RWPE2 (cell line): ENCODE data around the gene TSPAN18.

Experiments used
- ATAC-seq: fragments of 200-7000 bp; cut with Tn5 transposase; 3 replicates; pipeline ENCODE4 v1.9.1; 2021; ENCODE audit warnings: low read depth
- DNase-seq: peaks from one replicate; pipeline ENCODE4 v3.0.0-alpha.2; 2020; ENCODE audit warnings: low spot score
- H3K27ac ChIP-seq: fragments of 450-650 bp; 2 replicates; pipeline ENCODE4 v1.5.1; 2017; ENCODE audit warnings: mild to moderate bottlenecking; ENCODE audit not compliant: poor library complexity, severe bottlenecking
- H3K27me3 ChIP-seq: fragments of 250-450 bp; sonication (Bioruptor Pico); 2 replicates; pipeline ENCODE4 v1.5.1; 2021; ENCODE audit warnings: mild to moderate bottlenecking, moderate library complexity; ENCODE audit not compliant: insufficient read depth, poor library complexity, severe bottlenecking
- H3K36me3 ChIP-seq: fragments of 250-450 bp; sonication (Bioruptor Pico); 2 replicates; pipeline ENCODE4 v1.5.1; 2020; ENCODE audit warnings: low read depth, mild to moderate bottlenecking, moderate library complexity
- H3K4me1 ChIP-seq: fragments of 250-450 bp; sonication (Bioruptor Pico); 2 replicates; pipeline ENCODE4 v1.5.1; 2021; ENCODE audit warnings: mild to moderate bottlenecking, moderate library complexity; ENCODE audit not compliant: insufficient read depth, poor library complexity, severe bottlenecking
- H3K4me3 ChIP-seq: fragments of 250-450 bp; sonication (Bioruptor Pico); 2 replicates; pipeline ENCODE4 v1.5.1; 2021; ENCODE audit warnings: mild to moderate bottlenecking, moderate library complexity; ENCODE audit not compliant: severe bottlenecking
- H3K9me3 ChIP-seq: fragments of 250-450 bp; sonication (Bioruptor Pico); 2 replicates; pipeline ENCODE4 v1.5.1; 2021; ENCODE audit warnings: mild to moderate bottlenecking, moderate library complexity; ENCODE audit not compliant: severe bottlenecking
- CTCF ChIP-seq: fragments of 450-650 bp; IDR thresholded peaks from one replicate; pipeline ENCODE4 v1.5.1; 2017; ENCODE audit warnings: mild to moderate bottlenecking, moderate library complexity; ENCODE audit not compliant: poor library complexity, severe bottlenecking

Gene TSPAN18

GRCh38 chr11:44875037-44875436 lies 148.3 kb downstream of the TSPAN18 start:
- Histone ChIP-seq H3K4me3 (no peak overlapping the region), H3K9me3 (no peaks in the 10 kb centered on the region), H3K36me3 (no peaks in the 10 kb centered on the region), H3K27me3 (no peaks in the 10 kb centered on the region), H3K27ac (no peak overlapping the region), H3K4me1 (no peaks in the 10 kb centered on the region)
- TF ChIP-seq CTCF, result no peak
- DNase-seq (no peak), ATAC-seq (no peak)

DNA sequence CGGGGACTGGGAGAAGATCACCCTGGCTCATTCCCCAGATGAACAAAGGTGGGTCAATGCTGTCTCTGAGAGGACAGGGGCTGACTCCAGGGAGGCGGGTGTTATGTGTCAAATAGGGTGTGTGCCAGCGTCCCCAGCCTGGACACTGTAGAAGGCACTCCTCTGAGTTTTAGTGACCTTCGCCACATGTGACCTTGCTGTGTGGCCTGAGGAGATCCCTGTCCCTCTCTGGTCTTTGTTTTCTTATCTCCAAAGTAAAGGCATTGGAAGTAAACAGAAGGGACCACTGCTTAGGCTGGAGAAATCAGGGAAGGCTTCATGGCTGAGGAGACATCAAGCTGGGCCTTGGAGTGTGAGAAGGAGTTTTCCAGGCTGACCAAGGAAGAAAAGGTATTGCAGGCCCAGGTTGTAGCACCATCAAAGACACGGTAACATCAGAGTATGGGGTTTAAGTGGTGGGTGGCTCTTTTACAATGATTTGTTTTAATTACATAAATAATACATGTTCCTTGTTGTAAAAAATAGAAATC lies 149.5 kb downstream of the TSPAN18 start:
- no peaks in the 10 kb centered on the region for H3K9me3 ChIP-seq
- no peak overlapping the region for H3K27ac ChIP-seq
- H3K36me3 ChIP-seq, result no peaks in the 10 kb centered on the region
- DNase-seq (no peak), ATAC-seq (no peak)
- no peak overlapping the region for H3K4me3 ChIP-seq
- H3K27me3 ChIP-seq, result no peaks in the 10 kb centered on the region
- H3K4me1 ChIP-seq, result no peaks in the 10 kb centered on the region
- TF ChIP-seq CTCF, result no peak

GRCh38 chr11:44876906-44877305 lies 150.1 kb downstream of the TSPAN18 start:
- Histone ChIP-seq H3K36me3 (no peaks in the 10 kb centered on the region), H3K4me1 (no peaks in the 10 kb centered on the region), H3K27ac (no peak overlapping the region), H3K9me3 (no peaks in the 10 kb centered on the region), H3K4me3 (no peak overlapping the region), H3K27me3 (no peaks in the 10 kb centered on the region)
- ATAC-seq (no peak), DNase-seq (no peak)
- TF ChIP-seq CTCF, result no peak

DNA sequence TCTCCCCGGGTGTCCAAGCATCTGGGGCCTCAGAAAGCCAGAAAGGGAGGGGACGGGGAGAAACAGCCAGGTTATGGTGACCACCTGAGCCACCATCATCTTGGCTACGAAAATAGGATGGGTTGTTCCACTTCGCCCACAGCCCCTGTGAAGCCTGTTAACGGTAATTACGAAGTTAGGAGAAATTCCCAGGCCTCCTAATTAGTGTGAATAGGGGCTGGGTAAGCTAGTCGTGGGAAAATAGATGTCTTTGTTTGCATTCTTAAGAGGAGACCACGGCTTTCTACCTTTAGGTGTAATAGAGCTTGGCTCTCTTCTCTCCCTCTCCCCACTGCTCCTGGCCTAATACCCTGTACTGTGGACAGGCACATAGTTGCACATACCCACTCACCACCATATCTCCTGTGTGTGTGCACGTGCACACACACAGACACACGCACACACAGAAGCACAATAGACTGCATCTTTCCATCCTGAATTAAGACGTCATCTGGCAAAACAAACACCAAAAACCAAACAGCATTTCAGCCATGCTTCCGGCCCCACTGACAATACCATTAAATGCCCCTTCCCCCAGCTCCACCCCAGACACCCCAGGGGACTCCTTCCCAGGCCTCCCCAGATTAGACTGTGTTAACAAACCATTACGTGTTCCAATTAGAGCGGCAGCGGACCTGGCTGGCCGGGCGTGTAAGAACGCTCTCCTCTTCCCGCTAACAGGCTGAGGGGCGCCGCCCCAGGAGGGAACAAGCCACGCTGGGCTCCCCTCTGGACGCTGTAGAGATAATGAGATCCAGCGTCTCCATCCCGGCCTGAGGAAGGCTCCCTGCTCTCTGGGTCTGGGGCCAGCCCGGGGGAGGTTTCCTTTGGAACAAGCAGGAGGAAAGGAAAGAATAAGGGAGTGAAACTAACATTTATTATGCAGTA lies 151.1 kb downstream of the TSPAN18 start:
- ATAC-seq, result no peak
- H3K9me3 ChIP-seq, result no peaks in the 10 kb centered on the region
- TF ChIP-seq CTCF, result no peak
- no peak overlapping the region for H3K4me3 ChIP-seq
- H3K4me1 ChIP-seq, result no peaks in the 10 kb centered on the region
- no peaks in the 10 kb centered on the region for H3K36me3 ChIP-seq
- H3K27me3 ChIP-seq, result no peaks in the 10 kb centered on the region
- no peak overlapping the region for H3K27ac ChIP-seq
- DNase-seq, result no peak

- Histone ChIP-seq H3K27me3 (no peaks in the 10 kb centered on the region), H3K4me3 (no peak overlapping the region), H3K4me1 (no peaks in the 10 kb centered on the region), H3K9me3 (no peaks in the 10 kb centered on the region), H3K27ac (no peak overlapping the region), H3K36me3 (no peaks in the 10 kb centered on the region)
- TF ChIP-seq CTCF, result no peak
- ATAC-seq, result no peak
- DNase-seq, result no peak
Observed at GRCh38 chr11:44878711-44879110, 151.9 kb downstream of the TSPAN18 start.
